Muscle layer of duodenum (tissue), 2 donors: ENCODE data around the gene SPACA4.

Experiments used
- H3K27ac ChIP-seq: one replicate; pipeline ENCODE4 v1.7.0; 2013; ENCODE audit warnings: mild to moderate bottlenecking, low read length
- H3K27me3 ChIP-seq: one replicate; pipeline ENCODE4 v1.7.0; 2013; ENCODE audit warnings: low read depth, mild to moderate bottlenecking, control low read depth, low read length
- H3K36me3 ChIP-seq, 2 donors: one replicate each; pipeline ENCODE4 v1.7.0; 2013; ENCODE audit warnings: low read length in 2 of 2, control low read depth in 1 of 2, mild to moderate bottlenecking in 1 of 2; ENCODE audit not compliant: insufficient read depth in 2 of 2, control insufficient read depth in 1 of 2
- H3K4me1 ChIP-seq, 2 donors: one replicate each; pipeline ENCODE4 v1.7.0; 2013; ENCODE audit warnings: low read length in 2 of 2, mild to moderate bottlenecking in 2 of 2, control low read depth in 1 of 2, moderate library complexity in 1 of 2; ENCODE audit not compliant: insufficient read depth in 2 of 2, control insufficient read depth in 1 of 2
- H3K4me3 ChIP-seq, 2 donors: one replicate each; pipeline ENCODE4 v1.7.0; 2013; ENCODE audit warnings: low read length in 2 of 2, low read depth in 1 of 2, mild to moderate bottlenecking in 1 of 2
- H3K9me3 ChIP-seq, 2 donors: one replicate each; pipeline ENCODE4 v1.7.0; 2013; ENCODE audit warnings: low read length in 2 of 2, control low read depth in 1 of 2, mild to moderate bottlenecking in 1 of 2; ENCODE audit not compliant: control insufficient read depth in 1 of 2
- donor health status: healthy.

SPACA4 gene

GRCh38 chr19:48606463-48607358 lies at the start of gene SPACA4:
TSS of gene SPACA4 (plus strand) at chr19:48606742. CDS start at chr19:48606979, 237 bp downstream.
- no peaks in the 10 kb centered on the region for H3K27me3 ChIP-seq

GRCh38 chr19:48556825-48557224 lies 49.7 kb upstream of the SPACA4 start:
- Histone ChIP-seq H3K27me3 (no peaks in the 10 kb centered on the region), H3K4me3 (no peak overlapping the region), H3K36me3 (no peaks in the 10 kb centered on the region), H3K4me1 (no peaks in the 10 kb centered on the region), H3K27ac (no peak overlapping the region), H3K9me3 (no peaks in the 10 kb centered on the region)

More at GRCh38 chr19:48606463-48607358, at the start of gene SPACA4:
- Histone ChIP-seq H3K27ac (no peak within 1 kb of the TSS), H3K4me1 (no peaks in the 10 kb centered on the region), H3K9me3 (no peaks in the 10 kb centered on the region), H3K36me3 (no peaks in the 10 kb centered on the region), H3K4me3 (no peak within 1 kb of the TSS)

- no peaks in the 10 kb centered on the region for H3K4me1 ChIP-seq
- H3K36me3 ChIP-seq = no peaks in the 10 kb centered on the region
- no peaks in the 10 kb centered on the region for H3K27me3 ChIP-seq
- H3K4me3 ChIP-seq = no peak overlapping the region
- no peak overlapping the region for H3K27ac ChIP-seq
- H3K9me3 ChIP-seq = no peaks in the 10 kb centered on the region
These were observed 48.4 kb upstream of the SPACA4 start for GRCh38 chr19:48558018-48558684.

- Histone ChIP-seq H3K4me1 (no peaks in the 10 kb centered on the region), H3K27ac (no peak overlapping the region), H3K27me3 (no peaks in the 10 kb centered on the region), H3K36me3 (no peaks in the 10 kb centered on the region), H3K4me3 (no peak overlapping the region), H3K9me3 (no peaks in the 10 kb centered on the region)
These were observed 46.4 kb upstream of the SPACA4 start for GRCh38 chr19:48560095-48560530.

- Histone ChIP-seq H3K4me3 (no peak overlapping the region), H3K27me3 (no peaks in the 10 kb centered on the region), H3K27ac (no peak overlapping the region), H3K4me1 (no peaks in the 10 kb centered on the region), H3K9me3 (no peaks in the 10 kb centered on the region), H3K36me3 (no peaks in the 10 kb centered on the region)
These were observed 45.1 kb upstream of the SPACA4 start for GRCh38 chr19:48561412-48561811.

- Histone ChIP-seq H3K36me3 (no peaks in the 10 kb centered on the region), H3K9me3 (no peaks in the 10 kb centered on the region), H3K27me3 (no peaks in the 10 kb centered on the region), H3K27ac (no peak overlapping the region), H3K4me3 (no peak overlapping the region), H3K4me1 (peaks cover 0 to 12% of the 10 kb centered on the region in 2 donors)
These were observed 41.5 kb upstream of the SPACA4 start for GRCh38 chr19:48565090-48565489.

GRCh38 chr19:48568345-48568886 lies 38.1 kb upstream of the SPACA4 start:
- Histone ChIP-seq H3K9me3 (no peaks in the 10 kb centered on the region), H3K27ac (no peak overlapping the region), H3K4me1 (peaks cover 0 to 12% of the 10 kb centered on the region in 2 donors), H3K36me3 (no peaks in the 10 kb centered on the region), H3K27me3 (no peaks in the 10 kb centered on the region), H3K4me3 (no peak overlapping the region)

- Histone ChIP-seq H3K4me3 (no peak overlapping the region), H3K4me1 (peaks cover 0 to 12% of the 10 kb centered on the region in 2 donors), H3K27me3 (no peaks in the 10 kb centered on the region), H3K27ac (no peak overlapping the region), H3K36me3 (no peaks in the 10 kb centered on the region), H3K9me3 (no peaks in the 10 kb centered on the region)
These were observed 36.7 kb upstream of the SPACA4 start for GRCh38 chr19:48569814-48570213.

GRCh38 chr19:48571378-48572162 lies 35.0 kb upstream of the SPACA4 start:
- Histone ChIP-seq H3K4me3 (no peak overlapping the region), H3K4me1 (peaks cover 0 to 12% of the 10 kb centered on the region in 2 donors), H3K27ac (no peak overlapping the region), H3K36me3 (no peaks in the 10 kb centered on the region), H3K9me3 (no peaks in the 10 kb centered on the region), H3K27me3 (no peaks in the 10 kb centered on the region)

- H3K4me1 ChIP-seq = peaks cover 0 to 8% of the 10 kb centered on the region in 2 donors
- H3K27ac ChIP-seq = no peak overlapping the region
These were observed 33.4 kb upstream of the SPACA4 start for GRCh38 chr19:48573163-48573505.

More at GRCh38 chr19:48573163-48573505, 33.4 kb upstream of the SPACA4 start:
- H3K36me3 ChIP-seq = no peaks in the 10 kb centered on the region
- H3K27me3 ChIP-seq = no peaks in the 10 kb centered on the region
- no peak overlapping the region for H3K4me3 ChIP-seq
- no peaks in the 10 kb centered on the region for H3K9me3 ChIP-seq
